ENCODE data around the gene U2SURP. TPM values are rescaled to one million over a fixed set of nuclear protein-coding genes. Genes with fewer than 3 reads are reported as not detected.
"Not testable (repeated sequence)": the region's sequence is repeated elsewhere in the genome, so short reads cannot be mapped to it uniquely, and the experiment has no call there.

Gene U2SURP
- total RNA-seq, 1 donor from 2014 or later: 106 TPM

DNA sequence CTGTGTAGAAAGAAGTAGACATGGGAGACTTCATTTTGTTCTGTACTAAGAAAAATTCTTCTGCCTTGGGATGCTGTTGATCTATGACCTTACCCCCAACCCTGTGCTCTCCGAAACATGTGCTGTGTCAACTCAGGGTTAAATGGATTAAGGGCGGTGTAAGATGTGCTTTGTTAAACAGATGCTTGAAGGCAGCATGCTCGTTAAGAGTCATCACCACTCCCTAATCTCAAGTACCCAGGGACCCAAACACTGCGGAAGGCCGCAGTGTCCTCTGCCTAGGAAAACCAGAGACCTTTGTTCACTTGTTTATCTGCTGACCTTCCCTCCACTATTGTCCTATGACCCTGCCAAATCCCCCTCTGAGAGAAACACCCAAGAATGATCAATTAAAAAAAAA is 72.6 kb downstream of the U2SURP start:
- H3K9me3 Mint-ChIP-seq (ENCODE audit: unreplicated experiment); H3K4me2 ChIP-seq (ENCODE audit: low read length); H4K20me1 ChIP-seq (ENCODE audit: insufficient read depth, low read length); H3K36me3 Mint-ChIP-seq (ENCODE audit: low read depth, unreplicated experiment); H3K36me3 ChIP-seq (ENCODE audit: insufficient read depth, low read length); DNase-seq (ENCODE audit: low read depth); H2AFZ ChIP-seq (ENCODE audit: low read depth, low read length); H3K27me3 Mint-ChIP-seq (ENCODE audit: low read depth, unreplicated experiment); H3K27ac ChIP-seq (ENCODE audit: low read depth, low read length); FAIRE-seq; H3K9ac ChIP-seq (ENCODE audit: low read length); H3K27me3 ChIP-seq (ENCODE audit: insufficient read depth, low read length); H3K4me3 Mint-ChIP-seq (ENCODE audit: unreplicated experiment); H3K4me1 Mint-ChIP-seq (ENCODE audit: low read depth, unreplicated experiment); H3K4me3 ChIP-seq (ENCODE audit: insufficient read depth, low read depth, low read length); H3K27ac Mint-ChIP-seq (ENCODE audit: unreplicated experiment); H3K79me2 ChIP-seq (ENCODE audit: insufficient read depth, low read length); H3K9me3 ChIP-seq (ENCODE audit: insufficient read depth, low read depth, low read length): not testable (repeated sequence)
- H3K4me1 ChIP-seq (ENCODE audit: insufficient read depth, low read length): peaks cover 10% of the 10 kb centered on the region

DNA sequence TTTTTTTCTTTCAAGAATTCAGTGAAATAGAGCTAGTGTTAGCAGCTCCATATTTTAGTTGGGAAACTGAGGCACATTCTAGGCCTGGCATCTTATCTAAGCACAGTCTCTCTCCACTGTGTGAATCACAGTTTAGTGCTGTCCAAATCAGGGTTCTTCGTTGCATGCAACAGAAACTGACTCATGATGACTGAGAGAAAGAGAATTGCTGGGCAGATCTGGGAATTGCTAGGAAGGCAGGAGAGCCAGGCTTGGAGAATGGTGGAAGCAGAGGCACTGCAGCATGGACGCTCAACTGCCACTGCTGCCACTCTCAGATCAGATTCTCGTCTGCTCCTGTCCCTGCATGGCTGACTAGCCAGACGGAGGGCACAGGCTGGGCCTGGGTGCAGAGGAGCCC is 77.5 kb downstream of the U2SURP start:
- Mint-ChIP-seq H3K9me3 (ENCODE audit: unreplicated experiment) (peaks cover 6% of the 10 kb centered on the region), H3K4me1 (ENCODE audit: low read depth, unreplicated experiment) (no peaks in the 10 kb centered on the region), H3K27ac (ENCODE audit: unreplicated experiment) (no peak overlapping the region), H3K4me3 (ENCODE audit: unreplicated experiment) (no peak overlapping the region), H3K27me3 (ENCODE audit: low read depth, unreplicated experiment) (peaks cover 3% of the 10 kb centered on the region), H3K36me3 (ENCODE audit: low read depth, unreplicated experiment) (no peaks in the 10 kb centered on the region)
- TF ChIP-seq EZH2 (IDR thresholded peaks at IDR 0.05; ENCODE audit: insufficient read depth, low read length) (no peak), CTCF (IDR thresholded peaks at IDR 0.05; ENCODE audit: insufficient read depth, low read depth, low read length) (no peak)
- no peaks in the 10 kb centered on the region for H4K20me1 ChIP-seq (ENCODE audit: insufficient read depth, low read length)
- H3K4me2 ChIP-seq (ENCODE audit: low read length): no peak overlapping the region
- H3K9me3 ChIP-seq (ENCODE audit: insufficient read depth, low read depth, low read length): no peaks in the 10 kb centered on the region
- no peak overlapping the region for H3K4me3 ChIP-seq (ENCODE audit: insufficient read depth, low read depth, low read length)
- DNase-seq (ENCODE audit: low read depth) (peak; percentile 46), FAIRE-seq (peak; percentile 47)
- no peaks in the 10 kb centered on the region for H3K36me3 ChIP-seq (ENCODE audit: insufficient read depth, low read length)
- no peaks in the 10 kb centered on the region for H3K79me2 ChIP-seq (ENCODE audit: insufficient read depth, low read length)
- H3K27ac ChIP-seq (ENCODE audit: low read depth, low read length): no peak overlapping the region
- H3K27me3 ChIP-seq (ENCODE audit: insufficient read depth, low read length): no peaks in the 10 kb centered on the region
- peak overlapping the region; percentile 24 for H2AFZ ChIP-seq (ENCODE audit: low read depth, low read length)
- no peaks in the 10 kb centered on the region for H3K4me1 ChIP-seq (ENCODE audit: insufficient read depth, low read length)
- no peak overlapping the region for H3K9ac ChIP-seq (ENCODE audit: low read length)

DNA sequence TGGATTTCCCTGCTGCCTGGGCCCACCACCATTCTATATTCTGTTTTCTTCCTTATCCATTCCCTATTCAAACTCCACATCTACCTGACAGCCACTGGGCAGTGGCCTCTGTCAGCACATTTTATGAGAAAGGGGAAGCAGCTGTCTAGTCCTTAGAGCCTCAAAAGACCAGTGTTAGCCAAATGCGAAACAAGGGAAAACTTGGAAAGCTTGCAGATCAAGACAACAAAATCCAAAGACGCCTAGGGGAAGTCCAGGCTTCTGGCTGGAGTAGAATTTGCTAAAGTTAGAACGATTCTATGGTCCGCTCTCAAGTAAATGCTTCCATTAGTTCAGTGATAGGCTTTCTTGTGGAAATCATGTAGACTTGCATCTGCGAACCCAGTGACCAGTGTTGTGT is 78.8 kb downstream of the U2SURP start:
- FAIRE-seq: no peak

More for the DNA sequence above, 78.8 kb downstream of the U2SURP start:
- TF ChIP-seq CTCF (IDR thresholded peaks at IDR 0.05; ENCODE audit: insufficient read depth, low read depth, low read length): no peak
- no peaks in the 10 kb centered on the region for H3K9me3 ChIP-seq (ENCODE audit: insufficient read depth, low read depth, low read length)
- peaks cover 6% of the 10 kb centered on the region for H3K4me1 Mint-ChIP-seq (ENCODE audit: low read depth, unreplicated experiment)
- no peak overlapping the region for H3K4me3 ChIP-seq (ENCODE audit: insufficient read depth, low read depth, low read length)
- H4K20me1 ChIP-seq (ENCODE audit: insufficient read depth, low read length): no peaks in the 10 kb centered on the region
- peaks cover 3% of the 10 kb centered on the region for H3K27me3 Mint-ChIP-seq (ENCODE audit: low read depth, unreplicated experiment)
- H3K4me1 ChIP-seq (ENCODE audit: insufficient read depth, low read length): peaks cover 4% of the 10 kb centered on the region
- no peaks in the 10 kb centered on the region for H3K36me3 Mint-ChIP-seq (ENCODE audit: low read depth, unreplicated experiment)
- H3K27ac Mint-ChIP-seq (ENCODE audit: unreplicated experiment): no peak overlapping the region
- no peak overlapping the region for H3K27ac ChIP-seq (ENCODE audit: low read depth, low read length)
- no peaks in the 10 kb centered on the region for H3K27me3 ChIP-seq (ENCODE audit: insufficient read depth, low read length)
- no peak overlapping the region for H3K4me2 ChIP-seq (ENCODE audit: low read length)
- no peak overlapping the region for H3K4me3 Mint-ChIP-seq (ENCODE audit: unreplicated experiment)
- DNase-seq (ENCODE audit: low read depth): no peak
- H3K79me2 ChIP-seq (ENCODE audit: insufficient read depth, low read length): no peaks in the 10 kb centered on the region
- H2AFZ ChIP-seq (ENCODE audit: low read depth, low read length): no peak overlapping the region
- no peaks in the 10 kb centered on the region for H3K36me3 ChIP-seq (ENCODE audit: insufficient read depth, low read length)
- no peak overlapping the region for H3K9ac ChIP-seq (ENCODE audit: low read length)
- peaks cover 4% of the 10 kb centered on the region for H3K9me3 Mint-ChIP-seq (ENCODE audit: unreplicated experiment)

All from astrocyte (in vitro differentiated cells and primary cell).